ENCODE results near the gene ASB12.

GRCh38 chrX:64198036-64198435 lies 32.4 kb downstream of the ASB12 start:
- no peak for TF ChIP-seq CTCF (IDR thresholded peaks at IDR 0.05)
- TF ChIP-seq POLR2AphosphoS5 (IDR thresholded peaks at IDR 0.05): no peak
- TF ChIP-seq POLR2A (IDR thresholded peaks at IDR 0.05): no peak

All from transverse colon (tissue), 4 donors.